ENCODE measurements around the gene DLEC1. TPM values are rescaled to one million over a fixed set of nuclear protein-coding genes. Genes with fewer than 3 reads are reported as not detected.

DLEC1 gene
- total and polyA plus RNA-seq, 2 experiments from 2014 or later = 0.31 to 0.66 TPM

DNA sequence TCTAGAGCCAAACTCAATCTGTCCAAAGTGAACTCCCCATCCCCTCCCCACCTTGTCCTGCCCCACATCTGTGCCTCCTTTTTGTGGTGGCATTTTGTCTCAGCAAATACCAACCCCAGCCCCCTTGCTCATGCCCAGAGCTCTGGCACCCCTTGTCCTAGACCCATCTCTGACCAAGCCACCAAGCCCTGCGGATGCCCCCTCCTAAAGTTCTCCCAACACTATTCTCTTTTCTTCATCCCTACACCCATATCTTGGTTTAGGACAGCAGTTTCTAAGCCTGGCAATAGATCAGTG lies 80.2 kb downstream of the DLEC1 start:
- DNase-seq (ENCODE audit: low spot score) = no peak

More for the DNA sequence above, 80.2 kb downstream of the DLEC1 start:
- Histone ChIP-seq H3F3A (replicated peaks; ENCODE audit: low read depth) (no peaks in the 10 kb centered on the region), H3K4me3 (no peak overlapping the region), H3K4me2 (no peak overlapping the region), H3K27ac (ENCODE audit: low read depth) (no peak overlapping the region), H3K9me2 (ENCODE audit: insufficient read depth) (no peaks in the 10 kb centered on the region), H2AFZ (no peak overlapping the region), H3K36me3 (ENCODE audit: insufficient read depth) (no peaks in the 10 kb centered on the region; the same call in 1 of the 2 replicates), H3K4me1 (ENCODE audit: insufficient read depth) (no peaks in the 10 kb centered on the region), H3K79me2 (replicated peaks; ENCODE audit: insufficient read depth) (no peaks in the 10 kb centered on the region), H3K27me3 (ENCODE audit: insufficient read depth) (no peaks in the 10 kb centered on the region), H4K20me1 (replicated peaks; ENCODE audit: insufficient read depth) (no peaks in the 10 kb centered on the region; the same call in 1 of the 2 replicates)
- TF ChIP-seq STAT1 (IDR thresholded peaks at IDR 0.05; ENCODE audit: unreplicated experiment) (no peak), EZH2 (IDR thresholded peaks at IDR 0.05; ENCODE audit: low read depth, unreplicated experiment) (no peak), CREB1 (CRISPR knock-in tag; IDR thresholded peaks at IDR 0.05; ENCODE audit: low read depth) (no peak), NANOG (IDR thresholded peaks at IDR 0.05; ENCODE audit: borderline replicate concordance) (no peak), ZNF331 (CRISPR knock-in tag; IDR thresholded peaks at IDR 0.05; ENCODE audit: low read depth) (no peak), EZH2phosphoT487 (IDR thresholded peaks at IDR 0.05; ENCODE audit: unreplicated experiment) (no peak), POLR2AphosphoS5 (IDR thresholded peaks at IDR 0.05; ENCODE audit: low read depth) (no peak), ZNF114 (CRISPR knock-in tag; IDR thresholded peaks at IDR 0.05) (no peak), JUNB (IDR thresholded peaks at IDR 0.05; ENCODE audit: unreplicated experiment) (no peak)
- TF ChIP-seq, protein P1, sequence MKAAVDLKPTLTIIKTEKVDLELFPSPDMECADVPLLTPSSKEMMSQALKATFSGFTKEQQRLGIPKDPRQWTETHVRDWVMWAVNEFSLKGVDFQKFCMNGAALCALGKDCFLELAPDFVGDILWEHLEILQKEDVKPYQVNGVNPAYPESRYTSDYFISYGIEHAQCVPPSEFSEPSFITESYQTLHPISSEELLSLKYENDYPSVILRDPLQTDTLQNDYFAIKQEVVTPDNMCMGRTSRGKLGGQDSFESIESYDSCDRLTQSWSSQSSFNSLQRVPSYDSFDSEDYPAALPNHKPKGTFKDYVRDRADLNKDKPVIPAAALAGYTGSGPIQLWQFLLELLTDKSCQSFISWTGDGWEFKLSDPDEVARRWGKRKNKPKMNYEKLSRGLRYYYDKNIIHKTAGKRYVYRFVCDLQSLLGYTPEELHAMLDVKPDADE (IDR thresholded peaks at IDR 0.05) = no peak
- TF ChIP-seq, protein P2, sequence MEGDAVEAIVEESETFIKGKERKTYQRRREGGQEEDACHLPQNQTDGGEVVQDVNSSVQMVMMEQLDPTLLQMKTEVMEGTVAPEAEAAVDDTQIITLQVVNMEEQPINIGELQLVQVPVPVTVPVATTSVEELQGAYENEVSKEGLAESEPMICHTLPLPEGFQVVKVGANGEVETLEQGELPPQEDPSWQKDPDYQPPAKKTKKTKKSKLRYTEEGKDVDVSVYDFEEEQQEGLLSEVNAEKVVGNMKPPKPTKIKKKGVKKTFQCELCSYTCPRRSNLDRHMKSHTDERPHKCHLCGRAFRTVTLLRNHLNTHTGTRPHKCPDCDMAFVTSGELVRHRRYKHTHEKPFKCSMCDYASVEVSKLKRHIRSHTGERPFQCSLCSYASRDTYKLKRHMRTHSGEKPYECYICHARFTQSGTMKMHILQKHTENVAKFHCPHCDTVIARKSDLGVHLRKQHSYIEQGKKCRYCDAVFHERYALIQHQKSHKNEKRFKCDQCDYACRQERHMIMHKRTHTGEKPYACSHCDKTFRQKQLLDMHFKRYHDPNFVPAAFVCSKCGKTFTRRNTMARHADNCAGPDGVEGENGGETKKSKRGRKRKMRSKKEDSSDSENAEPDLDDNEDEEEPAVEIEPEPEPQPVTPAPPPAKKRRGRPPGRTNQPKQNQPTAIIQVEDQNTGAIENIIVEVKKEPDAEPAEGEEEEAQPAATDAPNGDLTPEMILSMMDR (conservative IDR thresholded peaks at IDR 0.05; ENCODE audit: low read depth in 2 of 2) = no peak
- TF ChIP-seq, protein P3, sequence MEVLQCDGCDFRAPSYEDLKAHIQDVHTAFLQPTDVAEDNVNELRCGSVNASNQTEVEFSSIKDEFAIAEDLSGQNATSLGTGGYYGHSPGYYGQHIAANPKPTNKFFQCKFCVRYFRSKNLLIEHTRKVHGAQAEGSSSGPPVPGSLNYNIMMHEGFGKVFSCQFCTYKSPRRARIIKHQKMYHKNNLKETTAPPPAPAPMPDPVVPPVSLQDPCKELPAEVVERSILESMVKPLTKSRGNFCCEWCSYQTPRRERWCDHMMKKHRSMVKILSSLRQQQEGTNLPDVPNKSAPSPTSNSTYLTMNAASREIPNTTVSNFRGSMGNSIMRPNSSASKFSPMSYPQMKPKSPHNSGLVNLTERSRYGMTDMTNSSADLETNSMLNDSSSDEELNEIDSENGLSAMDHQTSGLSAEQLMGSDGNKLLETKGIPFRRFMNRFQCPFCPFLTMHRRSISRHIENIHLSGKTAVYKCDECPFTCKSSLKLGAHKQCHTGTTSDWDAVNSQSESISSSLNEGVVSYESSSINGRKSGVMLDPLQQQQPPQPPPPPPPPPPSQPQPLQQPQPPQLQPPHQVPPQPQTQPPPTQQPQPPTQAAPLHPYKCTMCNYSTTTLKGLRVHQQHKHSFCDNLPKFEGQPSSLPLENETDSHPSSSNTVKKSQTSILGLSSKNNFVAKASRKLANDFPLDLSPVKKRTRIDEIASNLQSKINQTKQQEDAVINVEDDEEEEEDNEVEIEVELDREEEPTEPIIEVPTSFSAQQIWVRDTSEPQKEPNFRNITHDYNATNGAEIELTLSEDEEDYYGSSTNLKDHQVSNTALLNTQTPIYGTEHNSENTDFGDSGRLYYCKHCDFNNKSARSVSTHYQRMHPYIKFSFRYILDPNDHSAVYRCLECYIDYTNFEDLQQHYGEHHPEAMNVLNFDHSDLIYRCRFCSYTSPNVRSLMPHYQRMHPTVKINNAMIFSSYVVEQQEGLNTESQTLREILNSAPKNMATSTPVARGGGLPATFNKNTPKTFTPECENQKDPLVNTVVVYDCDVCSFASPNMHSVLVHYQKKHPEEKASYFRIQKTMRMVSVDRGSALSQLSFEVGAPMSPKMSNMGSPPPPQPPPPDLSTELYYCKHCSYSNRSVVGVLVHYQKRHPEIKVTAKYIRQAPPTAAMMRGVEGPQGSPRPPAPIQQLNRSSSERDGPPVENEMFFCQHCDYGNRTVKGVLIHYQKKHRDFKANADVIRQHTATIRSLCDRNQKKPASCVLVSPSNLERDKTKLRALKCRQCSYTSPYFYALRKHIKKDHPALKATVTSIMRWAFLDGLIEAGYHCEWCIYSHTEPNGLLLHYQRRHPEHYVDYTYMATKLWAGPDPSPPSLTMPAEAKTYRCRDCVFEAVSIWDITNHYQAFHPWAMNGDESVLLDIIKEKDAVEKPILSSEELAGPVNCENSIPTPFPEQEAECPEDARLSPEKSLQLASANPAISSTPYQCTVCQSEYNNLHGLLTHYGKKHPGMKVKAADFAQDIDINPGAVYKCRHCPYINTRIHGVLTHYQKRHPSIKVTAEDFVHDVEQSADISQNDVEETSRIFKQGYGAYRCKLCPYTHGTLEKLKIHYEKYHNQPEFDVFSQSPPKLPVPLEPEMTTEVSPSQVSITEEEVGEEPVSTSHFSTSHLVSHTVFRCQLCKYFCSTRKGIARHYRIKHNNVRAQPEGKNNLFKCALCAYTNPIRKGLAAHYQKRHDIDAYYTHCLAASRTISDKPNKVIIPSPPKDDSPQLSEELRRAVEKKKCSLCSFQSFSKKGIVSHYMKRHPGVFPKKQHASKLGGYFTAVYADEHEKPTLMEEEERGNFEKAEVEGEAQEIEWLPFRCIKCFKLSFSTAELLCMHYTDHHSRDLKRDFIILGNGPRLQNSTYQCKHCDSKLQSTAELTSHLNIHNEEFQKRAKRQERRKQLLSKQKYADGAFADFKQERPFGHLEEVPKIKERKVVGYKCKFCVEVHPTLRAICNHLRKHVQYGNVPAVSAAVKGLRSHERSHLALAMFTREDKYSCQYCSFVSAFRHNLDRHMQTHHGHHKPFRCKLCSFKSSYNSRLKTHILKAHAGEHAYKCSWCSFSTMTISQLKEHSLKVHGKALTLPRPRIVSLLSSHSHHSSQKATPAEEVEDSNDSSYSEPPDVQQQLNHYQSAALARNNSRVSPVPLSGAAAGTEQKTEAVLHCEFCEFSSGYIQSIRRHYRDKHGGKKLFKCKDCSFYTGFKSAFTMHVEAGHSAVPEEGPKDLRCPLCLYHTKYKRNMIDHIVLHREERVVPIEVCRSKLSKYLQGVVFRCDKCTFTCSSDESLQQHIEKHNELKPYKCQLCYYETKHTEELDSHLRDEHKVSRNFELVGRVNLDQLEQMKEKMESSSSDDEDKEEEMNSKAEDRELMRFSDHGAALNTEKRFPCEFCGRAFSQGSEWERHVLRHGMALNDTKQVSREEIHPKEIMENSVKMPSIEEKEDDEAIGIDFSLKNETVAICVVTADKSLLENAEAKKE (CRISPR knock-in tag; IDR thresholded peaks at IDR 0.05) = no peak
- TF ChIP-seq, protein P4, sequence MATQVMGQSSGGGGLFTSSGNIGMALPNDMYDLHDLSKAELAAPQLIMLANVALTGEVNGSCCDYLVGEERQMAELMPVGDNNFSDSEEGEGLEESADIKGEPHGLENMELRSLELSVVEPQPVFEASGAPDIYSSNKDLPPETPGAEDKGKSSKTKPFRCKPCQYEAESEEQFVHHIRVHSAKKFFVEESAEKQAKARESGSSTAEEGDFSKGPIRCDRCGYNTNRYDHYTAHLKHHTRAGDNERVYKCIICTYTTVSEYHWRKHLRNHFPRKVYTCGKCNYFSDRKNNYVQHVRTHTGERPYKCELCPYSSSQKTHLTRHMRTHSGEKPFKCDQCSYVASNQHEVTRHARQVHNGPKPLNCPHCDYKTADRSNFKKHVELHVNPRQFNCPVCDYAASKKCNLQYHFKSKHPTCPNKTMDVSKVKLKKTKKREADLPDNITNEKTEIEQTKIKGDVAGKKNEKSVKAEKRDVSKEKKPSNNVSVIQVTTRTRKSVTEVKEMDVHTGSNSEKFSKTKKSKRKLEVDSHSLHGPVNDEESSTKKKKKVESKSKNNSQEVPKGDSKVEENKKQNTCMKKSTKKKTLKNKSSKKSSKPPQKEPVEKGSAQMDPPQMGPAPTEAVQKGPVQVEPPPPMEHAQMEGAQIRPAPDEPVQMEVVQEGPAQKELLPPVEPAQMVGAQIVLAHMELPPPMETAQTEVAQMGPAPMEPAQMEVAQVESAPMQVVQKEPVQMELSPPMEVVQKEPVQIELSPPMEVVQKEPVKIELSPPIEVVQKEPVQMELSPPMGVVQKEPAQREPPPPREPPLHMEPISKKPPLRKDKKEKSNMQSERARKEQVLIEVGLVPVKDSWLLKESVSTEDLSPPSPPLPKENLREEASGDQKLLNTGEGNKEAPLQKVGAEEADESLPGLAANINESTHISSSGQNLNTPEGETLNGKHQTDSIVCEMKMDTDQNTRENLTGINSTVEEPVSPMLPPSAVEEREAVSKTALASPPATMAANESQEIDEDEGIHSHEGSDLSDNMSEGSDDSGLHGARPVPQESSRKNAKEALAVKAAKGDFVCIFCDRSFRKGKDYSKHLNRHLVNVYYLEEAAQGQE (IDR thresholded peaks at IDR 0.05; ENCODE audit: unreplicated experiment) = no peak
- Mint-ChIP-seq H3K4me3 (no peak overlapping the region), H3K27ac (no peak overlapping the region), H3K36me3 (ENCODE audit: low read depth) (peaks cover 23% of the 10 kb centered on the region), H3K27me3 (ENCODE audit: insufficient read depth, low read depth, poor library complexity) (peaks cover 21% of the 10 kb centered on the region), H3K9me3 (no peaks in the 10 kb centered on the region; the same call in 2 of the 3 replicates), H3K4me1 (no peaks in the 10 kb centered on the region)
- no peak for ATAC-seq

Measured in GM23338 (cell line).